GM19455 (cell line): ENCODE results near the gene KIF22.
"Not testable (repeated sequence)": the region's sequence is repeated elsewhere in the genome, so short reads cannot be mapped to it uniquely, and the experiment has no call there.

ENCODE experiments used
- ATAC-seq: cut with Tn5 transposase; IDR thresholded peaks from one replicate; pipeline ENCODE4 v1.9.1; 2021; ENCODE audit not compliant: unreplicated experiment

KIF22 gene

DNA sequence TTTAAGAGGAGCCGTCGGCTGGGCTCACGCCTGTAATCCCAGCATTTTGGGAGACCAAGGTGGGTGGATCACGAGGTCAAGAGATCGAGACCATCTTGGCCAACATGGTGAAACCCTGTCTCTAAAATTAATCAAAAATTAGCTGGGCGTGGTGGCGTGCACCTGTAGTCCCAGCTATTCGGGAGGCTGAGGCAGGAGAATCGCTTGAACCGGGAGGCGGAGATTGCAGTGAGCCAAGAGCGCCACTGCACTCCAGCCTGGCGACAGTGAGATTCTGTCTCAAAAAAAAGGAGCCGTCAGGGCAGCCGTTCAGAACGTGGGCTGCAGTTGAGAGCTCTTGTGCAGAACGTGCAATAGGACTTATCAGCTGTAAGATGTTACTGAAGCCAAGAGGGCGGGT lies 2.6 kb downstream of the KIF22 start:
- not testable (repeated sequence) for ATAC-seq

DNA sequence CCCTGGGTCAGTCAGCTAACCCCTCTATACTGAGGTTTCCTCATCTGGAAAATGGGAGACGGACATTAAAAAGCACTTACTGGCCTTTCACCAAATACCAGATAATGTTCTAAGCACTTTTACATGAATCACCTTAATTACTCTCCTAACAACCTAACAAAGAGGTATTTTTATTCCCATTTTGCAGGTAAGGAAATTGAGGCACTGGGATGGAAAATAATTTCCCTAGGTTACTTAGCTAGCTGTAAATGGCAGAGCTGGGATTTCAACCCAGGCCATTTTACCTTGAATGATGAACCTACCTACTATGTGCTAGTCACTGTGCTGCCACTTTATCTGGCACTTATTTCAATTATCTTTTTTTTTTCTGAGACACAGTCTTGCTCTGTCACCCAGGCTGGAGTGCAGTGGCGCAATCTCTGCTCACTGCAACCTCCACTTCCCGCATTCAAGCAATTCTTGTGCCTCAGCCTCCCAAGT lies 3.7 kb downstream of the KIF22 start:
- no peak for ATAC-seq

DNA sequence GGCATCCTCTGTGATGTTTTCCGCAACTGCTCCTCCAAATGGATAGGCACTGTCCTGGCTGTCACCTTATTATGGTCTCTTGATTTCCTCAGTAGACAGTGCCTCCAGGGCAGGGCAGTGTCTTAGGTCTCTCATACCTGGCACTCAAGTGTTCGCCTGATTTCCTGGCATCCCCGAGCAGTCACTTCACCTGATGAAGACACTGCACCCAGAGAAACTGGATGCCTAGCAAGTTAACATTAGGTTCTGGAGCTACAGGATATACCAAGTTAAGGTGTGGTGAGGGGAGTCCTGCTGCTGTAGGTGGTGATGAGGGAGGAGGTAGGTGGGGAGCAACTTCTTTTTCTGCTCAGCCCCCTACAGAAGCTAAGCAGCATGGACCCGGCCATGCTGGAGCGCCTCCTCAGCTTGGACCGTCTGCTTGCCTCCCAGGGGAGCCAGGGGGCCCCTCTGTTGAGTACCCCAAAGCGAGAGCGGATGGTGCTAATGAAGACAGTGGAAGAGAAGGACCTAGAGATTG lies 11.9 kb downstream of the KIF22 start:
- no peak for ATAC-seq

DNA sequence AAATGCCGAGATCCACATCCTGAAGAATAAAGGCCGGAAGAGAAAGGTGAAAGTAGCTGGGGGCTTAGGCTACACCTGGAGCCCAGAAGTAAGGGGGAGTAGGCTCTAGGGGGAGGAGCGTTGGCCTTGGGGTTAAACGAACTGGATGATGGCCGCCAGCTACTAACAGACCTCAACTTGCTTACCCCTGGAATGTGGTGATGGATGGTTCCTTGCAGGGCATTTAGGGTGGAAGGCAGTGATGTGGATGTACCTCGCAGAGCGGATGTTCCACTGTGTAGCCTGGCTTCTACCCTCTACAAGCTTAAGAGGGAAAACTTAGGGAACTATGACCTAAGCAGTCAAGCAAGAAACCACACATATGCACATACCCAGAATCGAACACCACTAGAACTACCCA lies 13.5 kb downstream of the KIF22 start:
- no peak for ATAC-seq

DNA sequence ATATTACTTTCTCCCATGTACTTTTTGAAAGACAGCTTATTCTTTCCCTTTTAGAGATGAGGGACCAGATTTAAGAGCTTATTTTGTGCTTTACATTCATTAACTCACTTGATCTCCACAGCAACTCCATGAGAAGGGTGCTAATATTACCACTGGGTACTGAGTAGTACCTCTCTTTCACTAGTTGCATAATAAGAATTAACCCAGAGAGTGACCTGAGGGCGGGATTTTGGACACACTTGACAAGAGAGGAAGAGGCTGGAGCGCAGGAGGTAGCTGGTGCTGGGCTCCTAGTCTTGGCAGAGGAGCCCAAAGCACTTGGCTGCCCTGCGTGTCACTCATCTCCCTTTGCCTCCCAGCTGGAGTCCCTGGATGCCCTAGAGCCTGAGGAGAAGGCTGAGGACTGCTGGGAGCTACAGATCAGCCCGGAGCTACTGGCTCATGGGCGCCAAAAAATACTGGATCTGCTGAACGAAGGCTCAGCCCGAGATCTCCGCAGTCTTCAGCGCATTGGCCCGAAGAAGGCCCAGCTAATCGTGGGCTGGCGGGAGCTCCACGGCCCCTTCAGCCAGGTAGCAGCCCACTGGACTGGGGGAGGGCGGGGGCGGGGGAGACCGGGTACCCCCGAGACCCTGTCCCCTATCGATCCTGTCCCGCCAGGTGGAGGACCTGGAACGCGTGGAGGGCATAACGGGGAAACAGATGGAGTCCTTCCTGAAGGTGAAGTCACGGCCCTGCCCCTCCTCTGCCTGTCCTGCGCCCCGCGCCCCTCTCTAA lies 14.1 kb downstream of the KIF22 start:
- peak; percentile 2 for ATAC-seq

GRCh38 chr16:29805232-29806098 lies 14.9 kb downstream of the KIF22 start:
- peak; percentile 59 for ATAC-seq

GRCh38 chr16:29806099-29806579 lies 15.6 kb downstream of the KIF22 start, which contains the start of gene MAZ:
Gene MAZ (plus strand): TSS chr16:29806529. CDS start chr16:29806702, 173 bp downstream.
- no peak for ATAC-seq

DNA sequence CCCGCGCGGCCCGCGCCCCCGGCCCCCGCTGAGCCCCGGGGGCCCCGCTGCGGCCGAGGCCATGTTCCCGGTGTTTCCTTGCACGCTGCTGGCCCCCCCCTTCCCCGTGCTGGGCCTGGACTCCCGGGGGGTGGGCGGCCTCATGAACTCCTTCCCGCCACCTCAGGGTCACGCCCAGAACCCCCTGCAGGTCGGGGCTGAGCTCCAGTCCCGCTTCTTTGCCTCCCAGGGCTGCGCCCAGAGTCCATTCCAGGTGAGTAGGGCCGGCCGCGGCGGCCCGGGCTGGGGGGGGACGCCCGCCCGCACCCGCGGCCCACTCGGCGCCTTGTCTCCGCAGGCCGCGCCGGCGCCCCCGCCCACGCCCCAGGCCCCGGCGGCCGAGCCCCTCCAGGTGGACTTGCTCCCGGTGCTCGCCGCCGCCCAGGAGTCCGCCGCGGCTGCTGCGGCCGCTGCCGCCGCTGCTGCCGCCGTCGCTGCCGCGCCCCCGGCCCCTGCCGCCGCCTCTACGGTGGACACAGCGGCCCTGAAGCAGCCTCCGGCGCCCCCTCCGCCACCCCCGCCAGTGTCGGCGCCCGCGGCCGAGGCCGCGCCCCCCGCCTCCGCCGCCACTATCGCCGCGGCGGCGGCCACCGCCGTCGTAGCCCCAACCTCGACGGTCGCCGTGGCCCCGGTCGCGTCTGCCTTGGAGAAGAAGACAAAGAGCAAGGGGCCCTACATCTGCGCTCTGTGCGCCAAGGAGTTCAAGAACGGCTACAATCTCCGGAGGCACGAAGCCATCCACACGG lies 16.3 kb downstream of the KIF22 start:
- ATAC-seq, result no peak

- ATAC-seq, result no peak
These were observed 17.1 kb downstream of the KIF22 start for GRCh38 chr16:29807426-29808218.

DNA sequence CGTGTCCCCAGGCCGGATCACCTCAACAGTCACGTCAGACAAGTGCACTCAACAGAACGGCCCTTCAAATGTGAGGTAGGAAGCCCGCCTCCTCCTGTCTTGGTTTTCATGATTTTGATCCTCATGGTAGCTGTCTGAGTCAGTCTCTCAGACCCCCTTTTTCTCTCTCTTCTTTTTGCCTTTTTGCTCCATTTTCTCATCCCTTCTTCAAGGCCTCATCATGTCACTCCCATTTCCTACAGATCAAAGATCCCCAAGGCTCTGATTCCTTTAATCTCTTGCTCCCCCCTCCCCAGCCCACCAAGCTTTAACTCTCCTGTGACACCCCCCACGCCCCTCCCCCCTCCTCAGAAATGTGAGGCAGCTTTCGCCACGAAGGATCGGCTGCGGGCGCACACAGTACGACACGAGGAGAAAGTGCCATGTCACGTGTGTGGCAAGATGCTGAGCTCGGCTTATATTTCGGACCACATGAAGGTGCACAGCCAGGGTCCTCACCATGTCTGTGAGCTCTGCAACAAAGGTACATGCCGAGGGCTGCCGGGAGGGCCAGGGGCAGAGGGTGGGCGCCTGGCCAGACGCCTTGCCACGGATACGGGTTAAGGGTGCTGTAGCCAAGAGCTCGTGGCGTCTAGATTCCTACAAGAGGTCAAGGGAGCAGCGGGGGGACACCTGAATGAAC lies 17.8 kb downstream of the KIF22 start:
- ATAC-seq, result no peak

- ATAC-seq, result no peak
These were observed 18.6 kb downstream of the KIF22 start for GRCh38 chr16:29809031-29809747.

DNA sequence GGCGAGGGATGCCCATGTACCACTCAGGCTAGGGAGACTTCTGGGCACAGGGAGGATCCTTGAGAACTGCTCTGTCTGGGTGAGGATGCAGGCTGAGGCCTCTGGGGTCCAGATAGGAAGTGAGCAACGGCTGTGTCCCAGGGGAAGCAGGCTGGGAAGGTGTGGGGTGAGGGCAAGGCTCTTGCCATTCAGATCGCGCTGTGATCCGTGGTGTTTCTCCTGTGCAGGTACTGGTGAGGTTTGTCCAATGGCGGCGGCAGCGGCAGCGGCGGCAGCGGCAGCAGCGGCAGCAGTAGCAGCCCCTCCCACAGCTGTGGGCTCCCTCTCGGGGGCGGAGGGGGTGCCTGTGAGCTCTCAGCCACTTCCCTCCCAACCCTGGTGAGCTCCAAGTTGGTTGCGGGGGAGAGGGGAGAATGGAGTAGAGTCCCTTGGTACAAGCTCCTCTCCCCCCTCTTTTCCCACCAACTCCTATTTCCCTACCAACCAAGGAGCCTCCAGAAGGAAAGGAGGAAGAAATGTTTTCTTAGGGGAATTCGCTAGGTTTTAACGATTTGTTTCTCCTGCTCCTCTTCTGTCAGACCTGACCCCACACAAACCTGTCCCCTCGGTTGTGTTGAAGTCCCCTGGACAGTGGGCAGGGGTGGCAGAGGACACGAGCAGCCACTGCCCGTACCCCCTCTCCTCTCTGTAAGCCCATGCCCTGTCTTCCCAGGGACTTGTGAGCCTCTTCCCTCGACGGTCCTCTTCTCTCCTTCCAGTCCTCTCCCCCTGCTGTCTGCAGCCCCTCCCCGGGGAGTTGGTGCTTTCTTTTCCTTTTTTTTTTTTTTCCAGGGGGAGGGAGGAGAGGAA lies 19.5 kb downstream of the KIF22 start:
- no peak for ATAC-seq

GRCh38 chr16:29810699-29811169 lies 20.2 kb downstream of the KIF22 start:
- ATAC-seq, result no peak

- ATAC-seq, result no peak
These were observed 20.8 kb downstream of the KIF22 start for GRCh38 chr16:29811170-29811895.

DNA sequence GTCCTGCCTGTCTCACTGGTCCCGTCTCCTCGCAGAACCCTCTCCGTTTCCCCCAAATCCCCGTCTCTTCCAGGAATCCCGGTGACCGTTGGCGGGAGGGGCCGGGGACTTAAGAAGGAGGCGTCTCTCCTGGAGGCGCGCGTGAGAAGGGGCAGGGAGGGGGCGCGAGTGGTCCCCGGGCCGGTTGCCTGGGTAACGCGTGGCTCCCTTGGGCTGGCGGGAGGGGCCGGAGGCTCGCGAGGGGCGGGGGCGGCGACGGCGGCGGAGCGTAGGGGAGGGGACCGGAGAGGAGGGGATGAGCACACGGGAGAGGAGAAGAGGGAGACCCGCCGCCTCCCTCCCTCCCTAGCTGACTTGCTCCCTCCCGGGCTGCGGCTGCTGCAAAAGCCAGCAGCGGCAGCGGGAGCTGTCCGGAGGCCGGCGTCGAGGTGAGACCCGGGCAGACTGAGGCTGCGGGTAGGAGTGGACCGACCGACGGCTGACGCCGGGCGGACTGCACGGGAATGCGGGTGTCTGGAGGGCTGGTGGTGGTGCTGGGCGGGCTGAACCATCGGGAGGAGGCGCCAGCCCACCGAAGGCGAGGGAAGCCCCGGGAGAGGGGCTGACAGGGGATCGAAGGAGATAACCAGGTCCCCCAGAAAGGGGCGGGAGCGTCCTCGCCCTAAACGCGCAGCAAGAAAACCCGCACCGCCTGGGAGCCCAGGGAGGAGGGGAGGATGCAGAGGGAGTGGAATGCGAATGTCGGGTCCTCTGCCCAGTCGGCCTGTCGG lies 21.5 kb downstream of the KIF22 start, which contains the start of gene PRRT2:
PRRT2 (plus strand) TSS at position 298 of the 770 bp plus-strand sequence. CDS start 862 bp downstream, outside the sequence.
- ATAC-seq, result no peak
